ENCODE measurements around the gene TOM1L2. TPM values are rescaled to one million over a fixed set of nuclear protein-coding genes. Genes with fewer than 3 reads are reported as not detected.
A peak's percentile ranks its signal among the peaks of the same experiment; 100 is the strongest.
"Not testable (repeated sequence)": the region's sequence is repeated elsewhere in the genome, so short reads cannot be mapped to it uniquely, and the experiment has no call there.

Gene TOM1L2
- total and polyA plus RNA-seq, 2 donors (not counting 1 experiment from before 2014, with no cell fraction given) = 33.9 to 35.9 TPM

GRCh38 chr17:17941015-17941414 lies 31.2 kb downstream of the TOM1L2 start:
- Histone ChIP-seq H3K4me1 (ENCODE audit: control insufficient read depth, extremely low read depth, insufficient read depth, low read length) (peaks cover 44% of the 10 kb centered on the region), H3K4me2 (ENCODE audit: extremely low read depth, insufficient read depth, low read length) (peak overlapping the region; percentile 65)

GRCh38 chr17:17940441-17940911 lies 31.7 kb downstream of the TOM1L2 start:
- Histone ChIP-seq H3K9ac (ENCODE audit: insufficient read depth, low read length) (no peak overlapping the region), H3K27me3 (ENCODE audit: control insufficient read depth, insufficient read depth, low read length) (no peaks in the 10 kb centered on the region), H3K4me1 (ENCODE audit: control insufficient read depth, extremely low read depth, insufficient read depth, low read length) (peaks cover 46% of the 10 kb centered on the region), H3K79me2 (ENCODE audit: control insufficient read depth, insufficient read depth, low read length) (peaks cover 37% of the 10 kb centered on the region), H3K4me3 (replicated peaks in 1 of 4; ENCODE audit: control extremely low read depth in 1 of 4, insufficient read depth in 1 of 4, low read depth in 3 of 4, low read length in 4 of 4) (no peak overlapping the region), H3K9me3 (ENCODE audit: control insufficient read depth, insufficient read depth, low read depth, low read length) (no peaks in the 10 kb centered on the region), H3K4me2 (ENCODE audit: extremely low read depth, insufficient read depth, low read length) (peak overlapping the region; percentile 65), H3K27ac (ENCODE audit: insufficient read depth, low read length) (no peak overlapping the region), H3K36me3 (ENCODE audit: control insufficient read depth, insufficient read depth, low read length) (peaks cover 1% of the 10 kb centered on the region), H2AFZ (ENCODE audit: low read length) (no peak overlapping the region), H4K20me1 (ENCODE audit: control insufficient read depth, extremely low read depth, insufficient read depth, low read length) (no peaks in the 10 kb centered on the region)
- DNase-seq (ENCODE audit: low read depth in 2 of 2) = peak; percentile 40 to 90
- TF ChIP-seq CTCF (conservative IDR thresholded peaks at IDR 0.05 in 1 of 2, IDR thresholded peaks at IDR 0.05 in 1 of 2; ENCODE audit: low read depth in 1 of 2, low read length in 2 of 2) = no peak
- TF ChIP-seq EZH2 (IDR thresholded peaks at IDR 0.05; ENCODE audit: low read length, missing control alignments) = no peak

More at GRCh38 chr17:17941015-17941414, 31.2 kb downstream of the TOM1L2 start:
- Histone ChIP-seq H3K9me3 (ENCODE audit: control insufficient read depth, insufficient read depth, low read depth, low read length) (no peaks in the 10 kb centered on the region), H3K9ac (ENCODE audit: insufficient read depth, low read length) (no peak overlapping the region), H3K79me2 (ENCODE audit: control insufficient read depth, insufficient read depth, low read length) (peaks cover 37% of the 10 kb centered on the region), H3K4me3 (replicated peaks in 1 of 4; ENCODE audit: control extremely low read depth in 1 of 4, insufficient read depth in 1 of 4, low read depth in 3 of 4, low read length in 4 of 4) (no peak overlapping the region), H3K27me3 (ENCODE audit: control insufficient read depth, insufficient read depth, low read length) (no peaks in the 10 kb centered on the region), H4K20me1 (ENCODE audit: control insufficient read depth, extremely low read depth, insufficient read depth, low read length) (no peaks in the 10 kb centered on the region), H3K36me3 (ENCODE audit: control insufficient read depth, insufficient read depth, low read length) (peaks cover 1% of the 10 kb centered on the region), H2AFZ (ENCODE audit: low read length) (no peak overlapping the region), H3K27ac (ENCODE audit: insufficient read depth, low read length) (peak overlapping the region; percentile 9)
- DNase-seq (ENCODE audit: low read depth in 2 of 2) = no peak
- TF ChIP-seq EZH2 (IDR thresholded peaks at IDR 0.05; ENCODE audit: low read length, missing control alignments) (no peak), CTCF (conservative IDR thresholded peaks at IDR 0.05 in 1 of 2, IDR thresholded peaks at IDR 0.05 in 1 of 2; ENCODE audit: low read depth in 1 of 2, low read length in 2 of 2) (no peak)

- not testable (repeated sequence) for DNase-seq (ENCODE audit: low read depth in 2 of 2); H3K4me2 ChIP-seq (ENCODE audit: extremely low read depth, insufficient read depth, low read length); H3K9ac ChIP-seq (ENCODE audit: insufficient read depth, low read length); H3K27ac ChIP-seq (ENCODE audit: insufficient read depth, low read length); H2AFZ ChIP-seq (ENCODE audit: low read length); H3K4me3 ChIP-seq (replicated peaks in 1 of 4; ENCODE audit: control extremely low read depth in 1 of 4, insufficient read depth in 1 of 4, low read depth in 3 of 4, low read length in 4 of 4); H3K36me3 ChIP-seq (ENCODE audit: control insufficient read depth, insufficient read depth, low read length); H4K20me1 ChIP-seq (ENCODE audit: control insufficient read depth, extremely low read depth, insufficient read depth, low read length); H3K9me3 ChIP-seq (ENCODE audit: control insufficient read depth, insufficient read depth, low read depth, low read length); H3K27me3 ChIP-seq (ENCODE audit: control insufficient read depth, insufficient read depth, low read length)
- peaks cover 50% of the 10 kb centered on the region for H3K4me1 ChIP-seq (ENCODE audit: control insufficient read depth, extremely low read depth, insufficient read depth, low read length)
- H3K79me2 ChIP-seq (ENCODE audit: control insufficient read depth, insufficient read depth, low read length) = peaks cover 38% of the 10 kb centered on the region
These were observed 32.3 kb downstream of the TOM1L2 start for GRCh38 chr17:17939941-17940340.

Data from fibroblast of lung (primary cell).